Right atrium auricular region (tissue), 2 donors: ENCODE data around the gene MMP14. TPM values are rescaled to one million over a fixed set of nuclear protein-coding genes. Genes with fewer than 3 reads are reported as not detected.

Source experiments
- DNase-seq: peaks from one replicate; pipeline ENCODE4 v3.0.0-alpha.2; 2019; ENCODE audit warnings: low spot score
- H3K27ac ChIP-seq, 2 donors: fragments of 200-600 bp; sonication (generic); 1 replicate in 1 of 2; 2 replicates in 1 of 2; pipeline ENCODE4 v1.5.1; 2016 to 2019
- H3K27me3 ChIP-seq, 2 donors: fragments of 200-600 bp; sonication (generic); one replicate each; pipeline versions ENCODE4 v1.5.1 to v1.6.0; 2017 to 2019
- H3K36me3 ChIP-seq: fragments of 200-600 bp; sonication (generic); one replicate; pipeline ENCODE4 v1.5.1; 2016
- H3K4me1 ChIP-seq, 2 donors: fragments of 200-600 bp; sonication (generic); one replicate each; pipeline versions ENCODE4 v1.5.1 to v1.6.0; 2017 to 2019
- H3K4me3 ChIP-seq, 2 donors: fragments of 200-600 bp; sonication (generic); 1 replicate in 1 of 2; 2 replicates in 1 of 2; pipeline ENCODE4 v1.5.1; 2017 to 2019; ENCODE audit warnings: mild to moderate bottlenecking in 1 of 2, moderate library complexity in 1 of 2
- H3K9me3 ChIP-seq, 2 donors: fragments of 200-600 bp; sonication (generic); one replicate each; pipeline ENCODE4 v1.5.1; 2019
- total RNA-seq, 2 donors: library from RNA; depleted of rRNA; stranded (reverse); fragments of >200 nt; gene quantifications; one replicate each; pipeline ENCODE4 v1.1.0, GENCODE V29; 2016
- TF ChIP-seq, protein P1 (sequence below), 2 donors: fragments of 200-600 bp; sonication (generic); IDR thresholded peaks; one replicate each; pipeline ENCODE4 v1.5.1; 2019; ENCODE audit warnings: antibody characterized with exemption in 2 of 2

The MMP14 gene
- total RNA-seq, 2 donors from 2014 or later, result 29.1 to 58.0 TPM

GRCh38 chr14:22794551-22794951 is 41.8 kb upstream of the MMP14 start:
- DNase-seq, result no peak

GRCh38 chr14:22796087-22796707 is 40.2 kb upstream of the MMP14 start:
- TF ChIP-seq, protein P1, sequence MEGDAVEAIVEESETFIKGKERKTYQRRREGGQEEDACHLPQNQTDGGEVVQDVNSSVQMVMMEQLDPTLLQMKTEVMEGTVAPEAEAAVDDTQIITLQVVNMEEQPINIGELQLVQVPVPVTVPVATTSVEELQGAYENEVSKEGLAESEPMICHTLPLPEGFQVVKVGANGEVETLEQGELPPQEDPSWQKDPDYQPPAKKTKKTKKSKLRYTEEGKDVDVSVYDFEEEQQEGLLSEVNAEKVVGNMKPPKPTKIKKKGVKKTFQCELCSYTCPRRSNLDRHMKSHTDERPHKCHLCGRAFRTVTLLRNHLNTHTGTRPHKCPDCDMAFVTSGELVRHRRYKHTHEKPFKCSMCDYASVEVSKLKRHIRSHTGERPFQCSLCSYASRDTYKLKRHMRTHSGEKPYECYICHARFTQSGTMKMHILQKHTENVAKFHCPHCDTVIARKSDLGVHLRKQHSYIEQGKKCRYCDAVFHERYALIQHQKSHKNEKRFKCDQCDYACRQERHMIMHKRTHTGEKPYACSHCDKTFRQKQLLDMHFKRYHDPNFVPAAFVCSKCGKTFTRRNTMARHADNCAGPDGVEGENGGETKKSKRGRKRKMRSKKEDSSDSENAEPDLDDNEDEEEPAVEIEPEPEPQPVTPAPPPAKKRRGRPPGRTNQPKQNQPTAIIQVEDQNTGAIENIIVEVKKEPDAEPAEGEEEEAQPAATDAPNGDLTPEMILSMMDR (IDR thresholded peaks at IDR 0.05), result no peak
- Histone ChIP-seq H3K36me3 (no peaks in the 10 kb centered on the region), H3K27me3 (no peaks in the 10 kb centered on the region), H3K27ac (no peak overlapping the region), H3K4me3 (no peak overlapping the region), H3K9me3 (no peaks in the 10 kb centered on the region), H3K4me1 (no peaks in the 10 kb centered on the region)
- no peak for DNase-seq

More at GRCh38 chr14:22794551-22794951, 41.8 kb upstream of the MMP14 start:
- H3K4me3 ChIP-seq, result no peak overlapping the region
- TF ChIP-seq, protein P1 (IDR thresholded peaks at IDR 0.05), result no peak
- no peaks in the 10 kb centered on the region for H3K27me3 ChIP-seq
- H3K9me3 ChIP-seq, result no peaks in the 10 kb centered on the region
- H3K27ac ChIP-seq, result no peak overlapping the region
- no peaks in the 10 kb centered on the region for H3K4me1 ChIP-seq
- H3K36me3 ChIP-seq, result no peaks in the 10 kb centered on the region

GRCh38 chr14:22797017-22797917 is 39.1 kb upstream of the MMP14 start:
- TF ChIP-seq, protein P1 (IDR thresholded peaks at IDR 0.05), result no peak
- Histone ChIP-seq H3K27ac (no peak overlapping the region), H3K4me1 (no peaks in the 10 kb centered on the region), H3K36me3 (no peaks in the 10 kb centered on the region), H3K9me3 (no peaks in the 10 kb centered on the region), H3K27me3 (no peaks in the 10 kb centered on the region), H3K4me3 (no peak overlapping the region)
- no peak for DNase-seq

DNA sequence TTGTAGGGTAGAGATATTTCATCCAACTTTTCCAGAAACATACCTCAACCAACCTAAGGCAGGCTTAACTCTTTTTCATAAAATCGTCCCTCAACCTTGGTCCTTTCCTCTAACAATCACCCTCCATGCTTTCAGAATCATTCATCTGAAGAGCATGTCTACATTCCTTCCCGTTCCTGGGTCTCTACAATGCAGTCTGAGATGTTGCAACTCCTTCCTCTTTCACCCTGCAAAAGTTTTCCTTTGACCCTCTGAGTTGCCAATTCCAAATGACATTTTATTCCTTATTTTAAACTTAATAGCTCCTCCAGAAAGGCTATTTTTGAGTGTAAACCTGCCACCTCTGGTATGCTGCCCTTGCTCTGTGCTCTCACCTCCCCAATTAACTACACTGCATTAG is 37.9 kb upstream of the MMP14 start:
- Histone ChIP-seq H3K9me3 (no peaks in the 10 kb centered on the region), H3K36me3 (no peaks in the 10 kb centered on the region), H3K4me3 (no peak overlapping the region), H3K27me3 (no peaks in the 10 kb centered on the region), H3K4me1 (no peaks in the 10 kb centered on the region), H3K27ac (no peak overlapping the region)
- TF ChIP-seq, protein P1 (IDR thresholded peaks at IDR 0.05), result no peak
- no peak for DNase-seq

GRCh38 chr14:22800346-22800745 is 36.0 kb upstream of the MMP14 start:
- Histone ChIP-seq H3K4me3 (no peak overlapping the region), H3K27ac (no peak overlapping the region), H3K27me3 (no peaks in the 10 kb centered on the region), H3K36me3 (no peaks in the 10 kb centered on the region), H3K9me3 (no peaks in the 10 kb centered on the region), H3K4me1 (no peaks in the 10 kb centered on the region)
- TF ChIP-seq, protein P1 (IDR thresholded peaks at IDR 0.05), result no peak
- no peak for DNase-seq
